Right lobe of liver (tissue), 4 donors: Measurements from ENCODE around the gene GPR89A.
"Not testable (repeated sequence)": the region's sequence is repeated elsewhere in the genome, so short reads cannot be mapped to it uniquely, and the experiment has no call there.

Experiments
- POLR2A ChIP-seq: fragments of 450-650 bp; IDR thresholded peaks from one replicate; pipeline ENCODE4 v1.6.1; 2017; ENCODE audit warnings: antibody characterized with exemption, mild to moderate bottlenecking
- TF ChIP-seq, protein P1 (sequence below), 4 donors: fragments of 200-600 bp in 3 of 4; fragments of 450-650 bp in 1 of 4; IDR thresholded peaks; one replicate each; pipeline versions ENCODE4 v1.5.1 to v1.8.0; 2016 to 2022; ENCODE audit warnings: antibody characterized with exemption in 4 of 4, mild to moderate bottlenecking in 2 of 4
- donor health status: DM: no; HTN: no; CAD: no.
- donor health status: DM: no; HTN: no; CAD: no.
- donor health status: DM: no; HTN: yes; CAD: no.

DNA sequence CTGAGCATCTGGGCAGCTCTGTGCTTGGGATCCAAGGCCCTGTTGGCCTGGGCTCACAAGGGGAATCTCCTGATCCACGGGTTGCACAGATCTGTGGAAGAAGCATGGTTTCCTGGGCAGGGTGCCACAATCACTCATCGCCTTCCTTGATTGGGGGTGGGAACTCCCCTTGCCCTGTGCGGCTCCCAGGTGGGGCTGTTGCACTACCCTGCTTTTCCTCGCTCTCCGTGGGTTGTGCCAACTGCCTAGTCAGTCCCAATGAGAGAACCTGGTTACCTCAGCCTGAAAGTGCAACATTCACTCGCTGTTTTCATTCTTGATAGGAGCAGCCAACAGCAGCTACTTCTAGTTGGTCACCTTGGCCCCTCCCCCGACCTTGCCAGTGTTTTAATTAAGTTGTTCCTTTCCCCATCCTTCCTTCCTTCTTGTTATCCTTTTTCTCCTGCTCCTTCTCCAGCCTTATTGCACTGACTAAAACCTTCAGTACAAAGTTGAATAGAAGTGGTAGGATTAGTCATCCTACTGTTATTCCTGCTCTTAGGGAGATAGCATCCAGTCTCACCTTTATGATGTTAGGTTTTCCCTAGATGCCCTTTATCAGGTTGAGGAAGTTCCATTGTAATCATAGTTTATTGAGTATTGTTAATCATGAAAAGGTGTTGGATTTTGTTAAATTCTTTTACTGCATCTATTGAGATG, 48.6 kb downstream of the GPR89A start:
- TF ChIP-seq POLR2A = not testable (repeated sequence)
- TF ChIP-seq, protein P1, sequence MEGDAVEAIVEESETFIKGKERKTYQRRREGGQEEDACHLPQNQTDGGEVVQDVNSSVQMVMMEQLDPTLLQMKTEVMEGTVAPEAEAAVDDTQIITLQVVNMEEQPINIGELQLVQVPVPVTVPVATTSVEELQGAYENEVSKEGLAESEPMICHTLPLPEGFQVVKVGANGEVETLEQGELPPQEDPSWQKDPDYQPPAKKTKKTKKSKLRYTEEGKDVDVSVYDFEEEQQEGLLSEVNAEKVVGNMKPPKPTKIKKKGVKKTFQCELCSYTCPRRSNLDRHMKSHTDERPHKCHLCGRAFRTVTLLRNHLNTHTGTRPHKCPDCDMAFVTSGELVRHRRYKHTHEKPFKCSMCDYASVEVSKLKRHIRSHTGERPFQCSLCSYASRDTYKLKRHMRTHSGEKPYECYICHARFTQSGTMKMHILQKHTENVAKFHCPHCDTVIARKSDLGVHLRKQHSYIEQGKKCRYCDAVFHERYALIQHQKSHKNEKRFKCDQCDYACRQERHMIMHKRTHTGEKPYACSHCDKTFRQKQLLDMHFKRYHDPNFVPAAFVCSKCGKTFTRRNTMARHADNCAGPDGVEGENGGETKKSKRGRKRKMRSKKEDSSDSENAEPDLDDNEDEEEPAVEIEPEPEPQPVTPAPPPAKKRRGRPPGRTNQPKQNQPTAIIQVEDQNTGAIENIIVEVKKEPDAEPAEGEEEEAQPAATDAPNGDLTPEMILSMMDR (IDR thresholded peaks at IDR 0.05) = not testable (repeated sequence)
